HG03159 (cell line): Measurements from ENCODE around the gene AKAP8L.
A peak's percentile ranks its signal among the peaks of the same experiment; 100 is the strongest.
"Not testable (repeated sequence)": the region's sequence is repeated elsewhere in the genome, so short reads cannot be mapped to it uniquely, and the experiment has no call there.

Experiments used
- ATAC-seq: cut with Tn5 transposase; IDR thresholded peaks from one replicate; pipeline ENCODE4 v1.9.1; 2021; ENCODE audit warnings: mild to moderate bottlenecking, moderate library complexity; ENCODE audit not compliant: unreplicated experiment

Gene AKAP8L

DNA sequence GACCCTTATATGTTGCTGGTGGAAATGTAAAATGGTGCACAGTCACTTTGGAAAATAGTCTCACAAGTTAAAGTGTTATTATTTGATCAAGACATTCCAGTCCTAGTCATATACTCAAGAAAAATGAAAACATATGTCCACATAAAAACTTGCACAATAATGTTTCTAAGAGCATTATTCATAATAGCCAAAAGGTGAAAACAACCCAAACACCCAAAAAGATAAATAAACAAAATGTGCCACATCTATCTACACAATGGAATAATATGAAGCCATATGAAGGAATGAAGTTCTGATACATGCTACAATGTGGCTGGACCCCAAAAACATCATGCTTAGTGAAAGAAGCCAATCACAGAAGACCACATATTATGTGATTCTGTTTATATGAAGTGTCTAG lies 24.8 kb downstream of the AKAP8L start:
- no peak for ATAC-seq

- ATAC-seq, result no peak
These were observed 28.0 kb downstream of the AKAP8L start for GRCh38 chr19:15390814-15391213.

- no peak for ATAC-seq
These were observed 36.9 kb downstream of the AKAP8L start for GRCh38 chr19:15381864-15382263.

DNA sequence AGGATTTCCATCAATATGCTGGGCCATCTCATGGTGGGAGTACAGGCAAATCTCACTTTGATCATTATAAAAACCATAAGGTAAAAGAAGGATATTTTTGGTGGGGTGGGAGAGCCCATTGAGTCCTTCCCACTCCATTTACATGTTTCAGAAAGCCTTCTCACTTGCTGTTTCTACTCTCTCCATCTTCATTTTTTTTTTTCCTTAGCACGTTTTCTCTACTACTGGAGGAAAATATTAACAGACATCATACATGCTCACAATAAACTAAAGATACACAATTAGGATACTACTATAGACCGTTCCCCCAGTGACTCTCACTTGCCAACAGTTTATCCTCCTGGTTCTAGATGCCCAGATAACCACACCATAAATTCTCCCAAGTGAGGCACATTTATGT lies 37.4 kb downstream of the AKAP8L start:
- ATAC-seq, result no peak

GRCh38 chr19:15379999-15380647 lies 38.7 kb downstream of the AKAP8L start:
- peak; percentile 20 for ATAC-seq

GRCh38 chr19:15379083-15379998 lies 39.4 kb downstream of the AKAP8L start, which contains the start of gene AKAP8:
TSS of gene AKAP8 (minus strand) at chr19:15379787. CDS start at chr19:15379731, 56 bp downstream.
- ATAC-seq, result peak; percentile 79

DNA sequence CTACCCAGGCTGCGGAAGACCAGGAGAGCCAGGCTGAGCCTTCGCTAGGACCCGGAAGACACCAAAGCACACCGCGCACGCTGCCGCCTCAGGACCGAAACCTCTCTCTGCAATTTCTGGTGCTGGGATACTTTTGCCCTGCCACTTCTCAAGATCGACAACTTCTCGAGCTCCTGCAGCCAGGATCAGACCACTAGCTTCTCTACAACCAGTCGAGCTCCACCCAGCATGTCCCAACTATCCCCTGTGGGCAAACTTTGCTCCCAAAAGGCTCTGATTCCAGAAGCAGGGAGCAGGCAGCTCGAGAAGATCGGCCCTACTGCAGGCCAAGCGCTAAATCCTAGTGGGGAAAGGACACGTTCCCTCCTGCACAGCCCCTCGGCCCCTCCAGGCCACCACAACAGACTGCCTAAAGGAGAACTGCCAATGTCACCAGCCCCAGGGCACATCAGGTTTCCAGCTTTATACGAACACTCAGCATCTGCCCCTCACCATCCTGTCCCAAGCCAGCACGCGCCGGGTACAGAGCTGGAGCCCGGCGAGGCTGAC lies 40.2 kb downstream of the AKAP8L start:
- ATAC-seq, result no peak

DNA sequence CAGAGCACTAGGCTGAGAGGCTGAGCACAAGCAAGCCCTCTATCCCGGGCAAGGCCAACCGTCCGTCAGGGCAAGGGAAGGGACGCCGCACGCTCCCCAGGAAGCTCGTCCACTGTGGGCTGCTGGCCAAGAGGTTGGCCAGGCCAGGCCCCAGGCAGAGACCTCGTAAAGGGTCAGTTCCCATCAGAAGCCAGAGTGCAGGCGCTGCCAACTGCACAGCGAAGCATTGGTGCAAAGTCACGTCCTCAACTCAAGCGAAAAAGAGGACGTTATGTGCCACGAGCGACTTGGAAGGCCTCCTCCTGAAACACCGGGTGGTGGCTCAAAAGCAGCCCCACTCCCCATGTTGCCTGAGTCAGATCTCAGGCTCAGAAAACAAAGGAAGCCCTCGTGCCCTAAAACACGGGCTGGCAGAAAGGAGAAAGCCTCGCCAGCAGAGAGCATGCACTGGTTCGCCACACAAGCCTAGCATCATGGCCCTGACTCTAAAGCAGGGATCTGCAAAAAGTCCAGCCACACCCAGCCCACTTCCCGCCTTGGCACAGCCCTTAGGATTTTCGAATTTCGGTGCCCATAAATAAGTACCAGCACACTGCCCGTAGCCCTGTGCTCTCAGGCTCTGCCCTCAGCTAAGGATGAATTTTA lies 43.9 kb downstream of the AKAP8L start:
- ATAC-seq, result no peak

GRCh38 chr19:15374105-15374651 lies 44.6 kb downstream of the AKAP8L start:
- no peak for ATAC-seq

- no peak for ATAC-seq
These were observed 45.1 kb downstream of the AKAP8L start for GRCh38 chr19:15373644-15374043.

DNA sequence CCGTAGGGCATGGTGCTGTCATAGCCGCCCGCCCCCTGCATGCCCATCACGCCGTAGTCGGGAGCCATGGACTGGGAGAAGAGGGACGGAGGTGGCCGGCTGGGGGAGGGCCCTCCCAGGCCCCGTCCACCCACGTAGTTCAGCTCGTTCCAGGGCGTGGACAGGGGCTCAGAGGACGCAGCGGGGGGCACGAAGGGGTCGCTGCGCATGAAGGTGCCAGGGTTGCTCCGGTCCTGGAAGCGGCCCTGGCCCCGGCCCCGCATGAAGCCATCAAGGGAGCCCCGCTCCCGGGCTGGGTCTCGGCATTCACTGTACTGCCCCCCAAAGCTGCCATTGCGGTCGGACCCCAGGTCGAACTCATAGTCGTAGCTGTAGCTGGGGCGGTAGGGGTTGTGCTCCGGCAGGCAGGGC lies 45.9 kb downstream of the AKAP8L start:
- ATAC-seq, result no peak

DNA sequence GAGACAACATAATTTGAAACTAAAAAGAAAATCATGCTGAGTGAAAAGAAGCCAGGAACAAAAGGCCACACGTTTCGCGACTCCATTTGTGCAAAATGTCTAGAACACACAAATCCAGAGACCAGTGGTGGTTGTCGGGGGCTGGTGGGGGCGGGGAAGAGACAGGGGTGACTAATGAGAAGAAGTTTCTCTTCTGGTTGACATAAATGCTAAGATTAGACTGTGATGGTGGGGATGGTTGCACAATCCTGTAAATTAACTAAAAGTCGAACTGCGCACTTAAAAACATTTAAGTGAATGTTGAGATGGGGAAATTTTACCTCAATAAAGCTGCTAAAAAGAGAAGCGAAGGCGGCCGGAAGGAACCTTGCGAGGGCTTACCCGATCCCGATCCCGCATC lies 46.3 kb downstream of the AKAP8L start:
- no peak for ATAC-seq

DNA sequence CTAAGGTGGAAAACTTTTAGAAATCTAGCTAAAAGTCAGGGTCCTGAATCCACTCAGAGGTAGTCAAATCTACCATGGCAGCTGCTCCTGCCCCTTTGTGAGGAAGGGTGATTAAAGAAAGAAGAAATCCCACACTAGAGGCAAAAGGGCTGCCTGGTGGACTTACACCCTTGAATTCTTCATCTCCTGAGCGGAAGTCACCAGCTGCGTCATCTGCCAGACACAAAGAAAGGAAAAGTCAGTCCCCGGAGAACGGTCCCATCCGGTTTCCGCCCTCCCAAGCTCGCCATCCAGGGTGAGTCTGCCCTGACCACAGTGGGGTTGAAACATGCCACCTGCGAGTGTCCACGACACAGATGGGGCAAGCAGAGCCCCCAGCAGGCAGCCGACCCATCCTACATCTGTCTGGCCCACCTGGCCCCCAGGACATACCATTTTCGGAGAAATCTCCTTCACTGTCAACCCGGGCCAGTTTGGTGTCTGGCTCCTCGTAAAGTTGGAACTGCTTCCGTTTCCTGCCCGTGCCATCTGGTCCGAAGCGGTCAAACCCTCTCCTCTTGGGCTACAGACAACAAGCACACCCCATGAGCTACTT lies 46.9 kb downstream of the AKAP8L start:
- no peak for ATAC-seq

- ATAC-seq, result no peak
These were observed 47.7 kb downstream of the AKAP8L start for GRCh38 chr19:15371119-15371518.

- no peak for ATAC-seq
These were observed 49.2 kb downstream of the AKAP8L start for GRCh38 chr19:15369594-15369891.

GRCh38 chr19:15368798-15369593 lies 49.8 kb downstream of the AKAP8L start:
- ATAC-seq, result no peak

GRCh38 chr19:15368051-15368632 lies 50.6 kb downstream of the AKAP8L start:
- no peak for ATAC-seq

DNA sequence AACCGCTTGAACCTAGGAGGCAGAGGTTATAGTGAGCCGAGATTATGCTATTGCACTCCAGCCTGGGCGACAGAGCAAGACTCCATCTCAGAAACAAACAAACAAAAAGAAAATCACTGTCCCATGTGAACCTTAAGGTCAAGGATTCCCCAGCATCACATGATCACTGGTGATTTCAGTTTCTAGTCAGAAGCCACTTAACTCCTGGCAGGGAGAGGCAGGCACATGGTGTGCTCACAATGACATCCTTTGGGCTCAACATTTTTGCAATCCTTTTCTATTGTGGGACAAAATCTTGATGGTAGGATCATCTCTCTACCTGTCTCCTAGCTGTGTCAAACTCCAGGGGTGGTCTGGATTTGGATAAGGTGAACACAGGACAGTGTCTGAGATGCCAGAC lies 51.3 kb downstream of the AKAP8L start:
- no peak for ATAC-seq

DNA sequence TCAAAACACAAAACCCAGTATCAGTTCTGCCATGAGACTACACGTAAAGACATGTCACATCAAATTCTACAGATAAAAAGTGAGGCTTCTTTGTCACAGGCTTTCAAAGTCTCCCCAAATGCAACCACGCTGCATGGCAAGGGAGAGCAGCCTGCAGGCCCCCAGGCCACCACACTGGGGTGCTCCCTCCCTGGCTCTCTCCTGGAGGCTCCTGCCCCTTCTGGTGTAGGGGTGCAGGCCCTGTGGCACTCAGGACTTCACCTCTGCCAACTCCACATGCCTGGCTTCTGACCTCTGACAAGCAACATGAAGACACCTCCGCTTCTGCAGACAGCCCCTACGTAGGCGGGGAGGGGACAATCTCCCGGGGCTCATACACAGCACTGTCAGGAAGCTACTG lies 53.5 kb downstream of the AKAP8L start:
- no peak for ATAC-seq

- ATAC-seq, result not testable (repeated sequence)
These were observed 55.0 kb downstream of the AKAP8L start for GRCh38 chr19:15363791-15364190.
